ENCODE results near the gene MS4A8. TPM values are rescaled to one million over a fixed set of nuclear protein-coding genes. Genes with fewer than 3 reads are reported as not detected.

Gene MS4A8
- total and polyA plus RNA-seq, 10 of the 15 experiments (the other 5 are each of a cell fraction or from before 2014, with no cell fraction given), result 0.04 TPM; not detected in 9

DNA sequence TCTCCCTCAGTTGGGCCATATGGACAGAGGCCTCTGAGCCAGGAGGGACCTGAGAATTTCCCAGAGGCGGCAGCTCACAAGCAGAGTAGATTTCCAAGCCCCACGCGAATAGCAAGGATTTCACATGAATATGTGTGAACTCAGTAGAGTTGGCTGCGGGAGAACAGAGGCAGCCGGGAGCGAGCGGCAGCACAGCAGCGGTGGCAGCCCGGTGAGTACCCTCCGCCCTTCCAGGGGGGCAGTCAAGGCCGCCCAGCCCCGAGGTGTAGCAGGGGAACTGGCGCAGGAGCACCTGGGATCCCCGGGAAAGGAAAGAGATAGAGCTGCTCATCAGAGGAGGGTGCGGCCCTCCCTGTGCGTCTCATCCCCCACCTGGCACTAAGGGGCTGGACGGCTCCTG lies 48.8 kb downstream of the MS4A8 start:
- no peak overlapping the region for H3K27ac ChIP-seq (ENCODE audit: control insufficient read depth, insufficient read depth)
- H4K20me1 ChIP-seq (ENCODE audit: control insufficient read depth, insufficient read depth), result no peaks in the 10 kb centered on the region
- no peak overlapping the region for H3K4me3 ChIP-seq
- SMC1A ChIA-PET (ENCODE audit: uncharacterized antibody, unreplicated experiment), result interaction anchor here (1.3 kb wide), 1 partner anchor 13 kb away, joined by 4 read pairs; no protein-coding TSS in a partner anchor
- BruUV-seq (replicated peaks), result no TSS peak
- POLR2A ChIA-PET, result no interaction called here
- H3K79me2 ChIP-seq (ENCODE audit: control insufficient read depth, insufficient read depth, low read length), result no peaks in the 10 kb centered on the region
- H3K4me1 ChIP-seq (ENCODE audit: control insufficient read depth, insufficient read depth, low read length), result no peaks in the 10 kb centered on the region
- CTCF ChIA-PET, result no interaction called here
- ATAC-seq, result no peak
- intact Hi-C loops (cut with micrococcal nuclease; ENCODE audit: unreplicated experiment) (no loop called here), in situ Hi-C loops (cut with MboI) (no loop called here)
- no peak for DNase-seq (ENCODE audit: low read depth, low spot score)
- H3K36me3 ChIP-seq (ENCODE audit: control insufficient read depth in 2 of 2, insufficient read depth in 2 of 2, low read length in 1 of 2), result no peaks in the 10 kb centered on the region
- WGBS (ENCODE audit: insufficient coverage, insufficient replicate concordance, low lambda C conversion rate, missing lambda C conversion rate), result 77% methylated on average over 17 of the region's 17 CpGs
- no peak for TF ChIP-seq DPF2 (IDR thresholded peaks at IDR 0.05)
- no peak for TF ChIP-seq BCLAF1 (IDR thresholded peaks at IDR 0.05)
- no peak for TF ChIP-seq E4F1 (IDR thresholded peaks at IDR 0.05; ENCODE audit: borderline replicate concordance, partially characterized antibody)
- FAIRE-seq, result no peak
- H3K4me2 ChIP-seq (ENCODE audit: control insufficient read depth, insufficient read depth), result no peak overlapping the region
- RAD21 ChIA-PET (ENCODE audit: unreplicated experiment), result no interaction called here
- no peak overlapping the region for H2AFZ ChIP-seq (ENCODE audit: control insufficient read depth, low read depth, low read length)
- no peak overlapping the region for H3K9ac ChIP-seq (ENCODE audit: control insufficient read depth, insufficient read depth, low read length)
- no peaks in the 10 kb centered on the region; the same call in 2 of the 3 replicates for H3K9me3 ChIP-seq (replicated peaks; ENCODE audit: control insufficient read depth, insufficient read depth, low read length)
- H3K27me3 ChIP-seq (replicated peaks in 1 of 2; ENCODE audit: control insufficient read depth in 2 of 2, insufficient read depth in 2 of 2, low read length in 1 of 2), result no peaks in the 10 kb centered on the region; a peak in 1 of 4 replicates

Data from GM12878 (cell line).